ENCODE measurements around the gene DCDC1.

GRCh38 chr11:31214372-31214771 lies 155.2 kb downstream of the DCDC1 start:
- no peak for TF ChIP-seq CTCF (IDR thresholded peaks at IDR 0.05)
- TF ChIP-seq POLR2A (IDR thresholded peaks at IDR 0.05) = no peak

All from uterus (tissue), 2 donors.